Mesendoderm (in vitro differentiated cells): ENCODE measurements around the gene UFSP1.
"Not testable (repeated sequence)": the region's sequence is repeated elsewhere in the genome, so short reads cannot be mapped to it uniquely, and the experiment has no call there.

ENCODE experiments used
- DNase-seq: peaks from one replicate; pipeline ENCODE4 v3.0.0; 2013
- H2AK5ac ChIP-seq: 2 replicates; pipeline ENCODE4 v1.6.1; 2013; ENCODE audit warnings: low read length, inconsistent platforms
- H2BK120ac ChIP-seq: 2 replicates; pipeline ENCODE4 v1.6.1; 2013; ENCODE audit warnings: low read depth, mild to moderate bottlenecking, low read length, moderate library complexity, mixed read lengths
- H2BK15ac ChIP-seq: replicated peaks from 2 replicates; pipeline ENCODE4 v1.6.1; 2013; ENCODE audit warnings: low read depth, mild to moderate bottlenecking, moderate library complexity
- H2BK5ac ChIP-seq: 2 replicates; pipeline ENCODE4 v1.6.1; 2013; ENCODE audit warnings: low read length, inconsistent platforms
- H3K18ac ChIP-seq: 2 replicates; pipeline ENCODE4 v1.6.1; 2013; ENCODE audit warnings: mild to moderate bottlenecking, low read length, mixed read lengths
- H3K23ac ChIP-seq: one replicate; pipeline ENCODE4 v1.6.1; 2013; ENCODE audit warnings: low read length
- H3K27ac ChIP-seq: 2 replicates; pipeline ENCODE4 v1.5.1; 2013; ENCODE audit warnings: low read depth, mild to moderate bottlenecking, inconsistent platforms, low read length, moderate library complexity
- H3K27me3 ChIP-seq: 2 replicates; pipeline ENCODE4 v1.6.1; 2013; ENCODE audit warnings: low read length, control low read depth, mild to moderate bottlenecking, inconsistent platforms; ENCODE audit not compliant: insufficient read depth, poor library complexity
- H3K36me3 ChIP-seq: 2 replicates; pipeline ENCODE4 v1.6.1; 2013; ENCODE audit warnings: low read length, inconsistent platforms; ENCODE audit not compliant: control insufficient read depth, insufficient read depth
- H3K4ac ChIP-seq: one replicate; pipeline ENCODE4 v1.6.1; 2013; ENCODE audit warnings: low read depth, mild to moderate bottlenecking, low read length, moderate library complexity
- H3K4me1 ChIP-seq: 2 replicates; pipeline ENCODE4 v1.6.1; 2013; ENCODE audit warnings: low read depth, low read length, inconsistent platforms; ENCODE audit not compliant: control insufficient read depth
- H3K4me2 ChIP-seq: 2 replicates; pipeline ENCODE4 v1.6.1; 2013; ENCODE audit warnings: low read length
- H3K4me3 ChIP-seq: 2 replicates; pipeline ENCODE4 v1.5.1; 2013; ENCODE audit warnings: mild to moderate bottlenecking, low read length
- H3K56ac ChIP-seq: one replicate; pipeline ENCODE4 v1.6.1; 2013; ENCODE audit warnings: low read length
- H3K79me1 ChIP-seq: 2 replicates; pipeline ENCODE4 v1.6.1; 2013; ENCODE audit warnings: low read length, inconsistent platforms
- H3K79me2 ChIP-seq: 2 replicates; pipeline ENCODE4 v1.6.1; 2013; ENCODE audit warnings: mild to moderate bottlenecking, low read length; ENCODE audit not compliant: control insufficient read depth, insufficient read depth
- H3K9ac ChIP-seq: 2 replicates; pipeline ENCODE4 v1.6.1; 2013; ENCODE audit warnings: low read length, inconsistent platforms
- H4K5ac ChIP-seq: one replicate; pipeline ENCODE4 v1.6.1; 2013; ENCODE audit warnings: low read length
- H4K8ac ChIP-seq: one replicate; pipeline ENCODE4 v1.6.1; 2013; ENCODE audit warnings: low read depth, mild to moderate bottlenecking, control low read depth, low read length, moderate library complexity
- WGBS: extraction: QIAGEN DNeasy Blood & Tissue Kit; methylation state at CpG from one replicate; pipeline ENCODE4 v1.1.7; 2013; ENCODE audit warnings: low lambda C conversion rate, missing lambda C conversion rate; ENCODE audit not compliant: insufficient coverage; ENCODE audit errors: extremely low coverage; 5-methylcytosine and 5-hydroxymethylcytosine counted together

UFSP1 gene

DNA sequence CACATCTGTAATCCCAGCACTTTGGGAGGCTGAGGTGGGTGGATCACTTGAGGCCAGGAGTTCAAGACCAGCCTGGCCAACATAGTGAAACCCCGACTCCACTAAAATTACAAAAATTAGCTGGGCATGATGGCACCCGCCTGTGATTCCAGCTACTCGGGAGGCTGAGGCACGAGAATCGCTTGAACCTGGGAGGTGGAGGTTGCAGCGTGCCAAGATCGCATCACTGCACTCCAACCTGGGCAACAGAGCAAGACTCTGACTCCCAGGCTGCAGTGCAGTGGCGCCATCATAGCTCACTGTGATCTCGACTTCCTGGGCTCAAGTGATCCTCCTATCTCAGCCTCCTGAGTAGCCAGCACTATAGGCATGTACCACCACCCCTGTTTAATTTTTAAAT lies 34.6 kb downstream of the UFSP1 start:
- WGBS, result no CpG with 5 or more reads among the region's 9 CpGs
- not testable (repeated sequence) for H3K4me2 ChIP-seq, H3K27ac ChIP-seq, H4K5ac ChIP-seq, H4K8ac ChIP-seq, H3K56ac ChIP-seq, H3K36me3 ChIP-seq, H2BK5ac ChIP-seq, H2AK5ac ChIP-seq, H3K9ac ChIP-seq, H3K79me2 ChIP-seq, H2BK15ac ChIP-seq, H3K27me3 ChIP-seq, H2BK120ac ChIP-seq, H3K23ac ChIP-seq, H3K4me3 ChIP-seq, H3K18ac ChIP-seq, H3K4ac ChIP-seq, DNase-seq, H3K4me1 ChIP-seq
- H3K79me1 ChIP-seq, result peaks cover 15% of the 10 kb centered on the region

DNA sequence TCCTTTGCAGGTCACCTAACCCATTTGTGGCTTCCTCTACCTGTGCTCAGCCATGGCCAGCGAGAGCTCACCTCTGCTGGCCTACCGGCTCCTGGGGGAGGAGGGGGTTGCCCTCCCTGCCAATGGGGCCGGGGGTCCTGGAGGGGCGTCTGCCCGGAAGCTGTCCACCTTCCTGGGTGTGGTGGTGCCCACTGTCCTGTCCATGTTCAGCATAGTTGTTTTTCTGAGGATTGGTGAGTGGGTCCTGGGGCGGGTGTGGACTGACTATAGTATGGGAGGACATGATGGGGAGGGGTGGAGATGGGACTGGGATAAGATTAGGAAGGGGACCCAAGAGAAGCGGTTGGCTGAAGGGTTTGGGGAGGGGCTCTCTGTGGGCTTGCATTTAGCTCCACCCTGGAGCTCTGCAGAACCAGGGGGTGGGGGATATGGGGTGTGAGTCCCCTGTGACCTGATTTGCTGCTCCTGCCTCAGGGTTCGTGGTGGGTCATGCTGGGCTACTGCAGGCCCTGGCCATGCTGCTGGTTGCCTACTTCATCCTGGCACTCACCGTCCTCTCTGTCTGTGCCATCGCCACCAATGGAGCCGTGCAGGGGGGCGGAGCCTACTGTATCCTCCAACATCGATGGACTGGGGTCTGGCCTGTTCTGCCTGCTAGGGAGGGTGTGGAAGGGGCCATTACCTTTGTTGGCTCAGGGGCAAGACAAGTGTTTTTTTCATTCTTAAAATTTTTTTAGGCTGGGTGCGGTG lies 35.2 kb downstream of the UFSP1 start:
- Histone ChIP-seq H3K79me1 (peaks cover 15% of the 10 kb centered on the region), H3K9ac (no peak overlapping the region), H3K4me2 (no peak overlapping the region), H3K4me3 (no peak overlapping the region), H3K56ac (peak overlapping the region; percentile 3), H3K4ac (no peak overlapping the region), H2BK120ac (no peak overlapping the region), H3K4me1 (no peaks in the 10 kb centered on the region), H3K27ac (no peak overlapping the region), H3K18ac (no peak overlapping the region), H3K36me3 (no peaks in the 10 kb centered on the region), H3K23ac (no peak overlapping the region), H2BK15ac (no peak overlapping the region), H2BK5ac (no peak overlapping the region), H3K79me2 (peaks cover 4% of the 10 kb centered on the region), H2AK5ac (no peak overlapping the region), H4K8ac (no peak overlapping the region), H3K27me3 (no peaks in the 10 kb centered on the region), H4K5ac (no peak overlapping the region)
- no CpG with 5 or more reads among the region's 14 CpGs for WGBS
- DNase-seq, result no peak

DNA sequence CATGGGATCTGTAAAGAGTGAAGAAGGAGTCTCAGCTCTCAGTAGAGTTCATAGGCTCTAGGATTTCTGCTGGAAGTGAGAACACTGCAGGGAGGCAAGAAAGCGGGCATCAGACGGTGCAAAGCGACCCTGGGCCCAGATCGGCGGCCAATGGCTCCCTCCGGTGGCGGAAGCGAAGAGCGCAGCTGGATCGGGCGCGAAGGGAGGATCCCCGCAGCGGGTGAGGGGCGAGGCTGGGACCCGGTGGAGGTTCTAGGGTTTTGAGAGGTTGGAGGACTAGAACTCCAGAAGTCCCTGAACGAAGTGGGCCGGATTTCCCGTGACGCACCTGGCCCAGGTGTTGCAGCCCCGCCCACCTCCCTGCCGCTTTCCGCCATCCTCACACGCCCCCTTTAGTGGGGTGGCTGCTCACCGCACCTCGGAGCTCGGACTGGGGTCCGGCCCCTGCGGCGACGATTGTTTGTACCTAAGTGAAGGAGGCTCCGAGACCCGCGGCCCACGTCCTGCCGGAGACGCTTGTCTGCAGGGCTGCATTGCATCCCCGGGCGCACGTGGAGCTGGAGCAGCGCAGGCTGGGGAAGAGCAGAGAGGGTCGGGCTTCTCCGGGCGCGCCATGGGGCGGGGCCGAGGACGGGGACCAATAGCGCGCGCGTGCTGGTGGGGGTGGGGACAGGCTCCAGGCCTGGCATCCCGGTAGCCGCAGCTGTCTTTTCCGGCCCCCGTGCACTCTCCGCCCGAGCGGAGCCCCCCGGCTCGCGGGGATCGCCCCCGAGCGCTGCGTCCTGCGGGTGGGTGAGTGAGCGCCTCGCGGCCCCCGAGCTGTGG lies 37.3 kb downstream of the UFSP1 start, which contains the start of gene SLC12A9:
Gene SLC12A9 (plus strand): TSS at position 666 of the 825 bp plus-strand sequence. CDS start 1,485 bp downstream, outside the sequence.
- H3K27ac ChIP-seq, result peak within 1 kb of the TSS; percentile 22

DNA sequence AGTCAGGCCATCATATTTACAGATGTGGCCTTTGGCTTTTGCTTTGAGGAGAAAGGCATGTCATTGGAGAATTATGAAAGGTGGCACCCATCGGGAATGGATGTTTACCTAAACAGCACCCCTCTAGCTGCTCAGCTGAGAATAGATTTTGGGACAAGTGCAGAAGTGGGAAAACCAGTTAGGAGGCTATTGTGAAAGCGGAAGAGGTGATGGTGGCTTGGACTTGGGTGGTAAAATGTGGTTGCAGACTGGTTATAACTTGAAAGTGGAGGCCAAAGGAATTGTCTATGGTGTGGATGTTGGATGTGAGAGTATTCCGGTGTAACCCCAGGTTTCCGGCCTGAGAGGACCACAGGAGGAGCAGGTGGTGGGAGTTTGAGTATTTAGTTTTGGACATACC lies 42.2 kb downstream of the UFSP1 start:
- Histone ChIP-seq H3K79me1 (no peaks in the 10 kb centered on the region), H3K4me3 (no peak overlapping the region), H3K56ac (no peak overlapping the region), H2BK5ac (no peak overlapping the region), H3K18ac (no peak overlapping the region), H2BK15ac (no peak overlapping the region), H4K5ac (no peak overlapping the region), H3K4me2 (no peak overlapping the region), H3K27ac (no peak overlapping the region), H4K8ac (no peak overlapping the region), H2BK120ac (no peak overlapping the region), H3K23ac (no peak overlapping the region), H3K4me1 (no peaks in the 10 kb centered on the region), H3K9ac (no peak overlapping the region), H3K79me2 (no peaks in the 10 kb centered on the region), H3K36me3 (no peaks in the 10 kb centered on the region), H3K4ac (no peak overlapping the region), H2AK5ac (no peak overlapping the region), H3K27me3 (no peaks in the 10 kb centered on the region)
- DNase-seq, result no peak
- WGBS, result no CpG with 5 or more reads among the region's 4 CpGs

More for the DNA sequence above, 37.3 kb downstream of the UFSP1 start, which contains the start of gene SLC12A9:
- peaks cover 15% of the 10 kb centered on the region for H3K79me1 ChIP-seq
- peak within 1 kb of the TSS; percentile 93 for H3K4me2 ChIP-seq
- H3K23ac ChIP-seq, result no peak within 1 kb of the TSS
- H2BK120ac ChIP-seq, result no peak within 1 kb of the TSS
- H3K9ac ChIP-seq, result peak within 1 kb of the TSS; percentile 92
- peak; percentile 95 for DNase-seq
- no peaks in the 10 kb centered on the region for H3K36me3 ChIP-seq
- WGBS, result no CpG with 5 or more reads among the region's 71 CpGs
- no peak within 1 kb of the TSS for H3K4ac ChIP-seq
- no peaks in the 10 kb centered on the region for H3K27me3 ChIP-seq
- peaks cover 4% of the 10 kb centered on the region for H3K79me2 ChIP-seq
- H2BK15ac ChIP-seq, result no peak within 1 kb of the TSS
- no peak within 1 kb of the TSS for H4K5ac ChIP-seq
- H4K8ac ChIP-seq, result no peak within 1 kb of the TSS
- H3K4me1 ChIP-seq, result no peaks in the 10 kb centered on the region
- peak within 1 kb of the TSS; percentile 79 for H3K4me3 ChIP-seq
- H3K56ac ChIP-seq, result peak within 1 kb of the TSS; percentile 89
- H3K18ac ChIP-seq, result no peak within 1 kb of the TSS
- no peak within 1 kb of the TSS for H2BK5ac ChIP-seq
- H2AK5ac ChIP-seq, result no peak within 1 kb of the TSS

DNA sequence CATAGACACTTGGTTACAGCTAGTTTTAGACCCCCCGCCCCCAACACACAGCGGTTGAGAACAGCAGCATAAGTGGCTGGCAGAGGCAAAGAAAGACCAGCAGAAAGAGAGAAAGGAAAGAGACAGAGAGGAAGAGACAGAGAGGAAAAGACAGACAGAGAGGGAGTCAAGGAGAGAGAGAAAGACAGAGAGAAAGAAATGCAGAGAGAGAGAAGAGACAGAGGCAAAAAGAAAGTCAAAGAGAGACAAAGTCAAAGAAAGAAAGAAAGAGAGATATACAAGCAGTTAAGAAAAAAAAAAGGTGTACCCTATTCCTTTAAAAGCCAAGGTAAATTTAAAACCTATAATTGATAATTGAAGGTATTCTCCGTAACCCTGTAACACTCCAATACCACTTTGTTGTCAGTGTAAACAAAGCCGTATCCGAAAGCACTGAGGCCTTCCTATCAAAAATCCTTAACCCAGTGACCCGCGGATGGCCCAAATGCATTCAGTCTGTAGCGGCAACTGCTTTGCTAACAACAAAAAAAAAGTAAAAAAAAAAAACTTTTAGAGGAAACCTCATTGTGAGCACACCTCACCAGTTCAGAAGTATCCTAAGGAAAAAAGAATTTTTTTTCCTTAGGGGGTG lies 48.9 kb downstream of the UFSP1 start:
- Histone ChIP-seq H3K79me2 (no peaks in the 10 kb centered on the region), H3K27ac (no peak overlapping the region), H3K9ac (no peak overlapping the region), H2AK5ac (no peak overlapping the region), H3K23ac (no peak overlapping the region), H3K4ac (no peak overlapping the region), H3K4me1 (peaks cover 6% of the 10 kb centered on the region), H3K4me3 (no peak overlapping the region), H3K79me1 (no peaks in the 10 kb centered on the region), H3K27me3 (no peaks in the 10 kb centered on the region), H2BK5ac (no peak overlapping the region), H4K8ac (no peak overlapping the region), H3K36me3 (no peaks in the 10 kb centered on the region), H2BK15ac (no peak overlapping the region), H3K4me2 (no peak overlapping the region), H2BK120ac (no peak overlapping the region), H4K5ac (no peak overlapping the region), H3K56ac (peak overlapping the region; percentile 44), H3K18ac (no peak overlapping the region)
- DNase-seq, result peak; percentile 37
- WGBS, result no CpG with 5 or more reads among the region's 8 CpGs
